NT2/D1 (cell line): Measurements from ENCODE around the gene ZNF580.

Experiments
- SUZ12 ChIP-seq: IDR thresholded peaks from 2 replicates; pipeline ENCODE4 v1.6.1; 2011; ENCODE audit not compliant: insufficient read length, insufficient read depth; ENCODE audit errors: extremely low read depth
- YY1 ChIP-seq: IDR thresholded peaks from 2 replicates; pipeline ENCODE4 v1.6.1; 2011; ENCODE audit not compliant: insufficient read length, insufficient read depth
- ZNF274 ChIP-seq: IDR thresholded peaks from 2 replicates; pipeline ENCODE4 v1.6.1; 2011; ENCODE audit warnings: mild to moderate bottlenecking, low read depth, low read length

- TF ChIP-seq YY1, result no peak
- no peak for TF ChIP-seq ZNF274
- TF ChIP-seq SUZ12, result no peak
Measured at GRCh38 chr19:55668603-55669348, 28.0 kb downstream of the ZNF580 start.
